ENCODE results near the gene KRT83. TPM values are rescaled to one million over a fixed set of nuclear protein-coding genes. Genes with fewer than 3 reads are reported as not detected.

Gene KRT83
- not detected for polyA plus RNA-seq (2012; ENCODE audit: low read depth, missing spikeins)

GRCh38 chr12:52320784-52321400, at the start of gene KRT83:
Gene KRT83, minus strand, starts transcription at chr12:52321398. Its CDS starts 63 bp downstream, at chr12:52321335.
- FAIRE-seq: no peak
- TF ChIP-seq PAX5 (IDR thresholded peaks at IDR 0.05; ENCODE audit: insufficient read depth, low read length, severe bottlenecking) (no peak), POLR2AphosphoS5 (IDR thresholded peaks at IDR 0.05; ENCODE audit: low read depth, low read length) (no peak), POU2F2 (IDR thresholded peaks at IDR 0.05; ENCODE audit: low read depth, low read length) (no peak)
- DNase-seq (ENCODE audit: insufficient read length, low spot score): no peak

- no peak for FAIRE-seq
- DNase-seq (ENCODE audit: insufficient read length, low spot score): no peak
- TF ChIP-seq PAX5 (IDR thresholded peaks at IDR 0.05; ENCODE audit: insufficient read depth, low read length, severe bottlenecking): no peak
- TF ChIP-seq POLR2A (IDR thresholded peaks at IDR 0.05; ENCODE audit: low read depth, low read length): no peak
- no peak for TF ChIP-seq POLR2AphosphoS5 (IDR thresholded peaks at IDR 0.05; ENCODE audit: low read depth, low read length)
- TF ChIP-seq TAF1 (IDR thresholded peaks at IDR 0.05; ENCODE audit: low read depth, low read length): no peak
- no peak for TF ChIP-seq POU2F2 (IDR thresholded peaks at IDR 0.05; ENCODE audit: low read depth, low read length)
- no peak for TF ChIP-seq SPI1 (IDR thresholded peaks at IDR 0.05; ENCODE audit: low read depth, low read length)
Measured at GRCh38 chr12:52369809-52370208, 48.6 kb upstream of the KRT83 start.

- DNase-seq (ENCODE audit: insufficient read length, low spot score) (no peak), FAIRE-seq (no peak)
- no peak for TF ChIP-seq POU2F2 (IDR thresholded peaks at IDR 0.05; ENCODE audit: low read depth, low read length)
- TF ChIP-seq POLR2A (IDR thresholded peaks at IDR 0.05; ENCODE audit: low read depth, low read length): no peak
- no peak for TF ChIP-seq POLR2AphosphoS5 (IDR thresholded peaks at IDR 0.05; ENCODE audit: low read depth, low read length)
- TF ChIP-seq SPI1 (IDR thresholded peaks at IDR 0.05; ENCODE audit: low read depth, low read length): no peak
- TF ChIP-seq TAF1 (IDR thresholded peaks at IDR 0.05; ENCODE audit: low read depth, low read length): no peak
- no peak for TF ChIP-seq PAX5 (IDR thresholded peaks at IDR 0.05; ENCODE audit: insufficient read depth, low read length, severe bottlenecking)
Measured at GRCh38 chr12:52369211-52369610, 48.0 kb upstream of the KRT83 start.

- DNase-seq (ENCODE audit: insufficient read length, low spot score) (no peak), FAIRE-seq (no peak)
- TF ChIP-seq POLR2AphosphoS5 (IDR thresholded peaks at IDR 0.05; ENCODE audit: low read depth, low read length) (no peak), TAF1 (IDR thresholded peaks at IDR 0.05; ENCODE audit: low read depth, low read length) (no peak), POU2F2 (IDR thresholded peaks at IDR 0.05; ENCODE audit: low read depth, low read length) (no peak), PAX5 (IDR thresholded peaks at IDR 0.05; ENCODE audit: insufficient read depth, low read length, severe bottlenecking) (no peak)
Measured at GRCh38 chr12:52368508-52368907, 47.3 kb upstream of the KRT83 start.

- no peak for FAIRE-seq
Measured at GRCh38 chr12:52367876-52368275, 46.7 kb upstream of the KRT83 start.

GRCh38 chr12:52366738-52367485, 45.7 kb upstream of the KRT83 start, which contains the start of gene KRT85:
Gene KRT85, minus strand, starts transcription at chr12:52367481. Its CDS starts 76 bp downstream, at chr12:52367405.
- DNase-seq (ENCODE audit: insufficient read length, low spot score) (no peak), FAIRE-seq (no peak)
- TF ChIP-seq SPI1 (IDR thresholded peaks at IDR 0.05; ENCODE audit: low read depth, low read length) (no peak), POLR2A (IDR thresholded peaks at IDR 0.05; ENCODE audit: low read depth, low read length) (no peak), POLR2AphosphoS5 (IDR thresholded peaks at IDR 0.05; ENCODE audit: low read depth, low read length) (no peak), PAX5 (IDR thresholded peaks at IDR 0.05; ENCODE audit: insufficient read depth, low read length, severe bottlenecking) (no peak), TAF1 (IDR thresholded peaks at IDR 0.05; ENCODE audit: low read depth, low read length) (no peak), POU2F2 (IDR thresholded peaks at IDR 0.05; ENCODE audit: low read depth, low read length) (no peak)

More at GRCh38 chr12:52367876-52368275, 46.7 kb upstream of the KRT83 start:
- TF ChIP-seq TAF1 (IDR thresholded peaks at IDR 0.05; ENCODE audit: low read depth, low read length) (no peak), POLR2AphosphoS5 (IDR thresholded peaks at IDR 0.05; ENCODE audit: low read depth, low read length) (no peak), POU2F2 (IDR thresholded peaks at IDR 0.05; ENCODE audit: low read depth, low read length) (no peak), SPI1 (IDR thresholded peaks at IDR 0.05; ENCODE audit: low read depth, low read length) (no peak), POLR2A (IDR thresholded peaks at IDR 0.05; ENCODE audit: low read depth, low read length) (no peak), PAX5 (IDR thresholded peaks at IDR 0.05; ENCODE audit: insufficient read depth, low read length, severe bottlenecking) (no peak)
- no peak for DNase-seq (ENCODE audit: insufficient read length, low spot score)

- DNase-seq (ENCODE audit: insufficient read length, low spot score) (no peak), FAIRE-seq (no peak)
- TF ChIP-seq TAF1 (IDR thresholded peaks at IDR 0.05; ENCODE audit: low read depth, low read length) (no peak), POLR2A (IDR thresholded peaks at IDR 0.05; ENCODE audit: low read depth, low read length) (no peak), SPI1 (IDR thresholded peaks at IDR 0.05; ENCODE audit: low read depth, low read length) (no peak), PAX5 (IDR thresholded peaks at IDR 0.05; ENCODE audit: insufficient read depth, low read length, severe bottlenecking) (no peak), POLR2AphosphoS5 (IDR thresholded peaks at IDR 0.05; ENCODE audit: low read depth, low read length) (no peak), POU2F2 (IDR thresholded peaks at IDR 0.05; ENCODE audit: low read depth, low read length) (no peak)
Measured at GRCh38 chr12:52364901-52365489, 43.8 kb upstream of the KRT83 start.

GRCh38 chr12:52364061-52364460, 42.9 kb upstream of the KRT83 start:
- no peak for TF ChIP-seq TAF1 (IDR thresholded peaks at IDR 0.05; ENCODE audit: low read depth, low read length)
- TF ChIP-seq PAX5 (IDR thresholded peaks at IDR 0.05; ENCODE audit: insufficient read depth, low read length, severe bottlenecking): no peak
- TF ChIP-seq POU2F2 (IDR thresholded peaks at IDR 0.05; ENCODE audit: low read depth, low read length): no peak
- no peak for TF ChIP-seq POLR2AphosphoS5 (IDR thresholded peaks at IDR 0.05; ENCODE audit: low read depth, low read length)
- no peak for TF ChIP-seq POLR2A (IDR thresholded peaks at IDR 0.05; ENCODE audit: low read depth, low read length)
- TF ChIP-seq SPI1 (IDR thresholded peaks at IDR 0.05; ENCODE audit: low read depth, low read length): no peak
- DNase-seq (ENCODE audit: insufficient read length, low spot score) (no peak), FAIRE-seq (no peak)

GRCh38 chr12:52363111-52363679, 42.0 kb upstream of the KRT83 start:
- no peak for TF ChIP-seq POLR2AphosphoS5 (IDR thresholded peaks at IDR 0.05; ENCODE audit: low read depth, low read length)
- TF ChIP-seq TAF1 (IDR thresholded peaks at IDR 0.05; ENCODE audit: low read depth, low read length): no peak
- no peak for TF ChIP-seq PAX5 (IDR thresholded peaks at IDR 0.05; ENCODE audit: insufficient read depth, low read length, severe bottlenecking)
- no peak for TF ChIP-seq POLR2A (IDR thresholded peaks at IDR 0.05; ENCODE audit: low read depth, low read length)
- no peak for TF ChIP-seq POU2F2 (IDR thresholded peaks at IDR 0.05; ENCODE audit: low read depth, low read length)
- no peak for TF ChIP-seq SPI1 (IDR thresholded peaks at IDR 0.05; ENCODE audit: low read depth, low read length)
- FAIRE-seq (no peak), DNase-seq (ENCODE audit: insufficient read length, low spot score) (no peak)

Measured in GM12891 (cell line).